Stimulated activated CD4-positive, alpha-beta T cell treated with anti-CD3 and anti-CD28 coated beads, TNF-alpha, amount 100 ng/mL, for 4 hours (primary cell): ENCODE results near the gene RPS6KC1.
"Not testable (repeated sequence)": the region's sequence is repeated elsewhere in the genome, so short reads cannot be mapped to it uniquely, and the experiment has no call there.

Experiments used
- DNase-seq, 3 experiments: peaks; one replicate each; pipeline ENCODE4 v3.0.0-alpha.2; 2020; ENCODE audit warnings: low read depth in 3 of 3

Gene RPS6KC1

GRCh38 chr1:213106298-213106697 is 55.3 kb downstream of the RPS6KC1 start:
- DNase-seq: no peak

DNA sequence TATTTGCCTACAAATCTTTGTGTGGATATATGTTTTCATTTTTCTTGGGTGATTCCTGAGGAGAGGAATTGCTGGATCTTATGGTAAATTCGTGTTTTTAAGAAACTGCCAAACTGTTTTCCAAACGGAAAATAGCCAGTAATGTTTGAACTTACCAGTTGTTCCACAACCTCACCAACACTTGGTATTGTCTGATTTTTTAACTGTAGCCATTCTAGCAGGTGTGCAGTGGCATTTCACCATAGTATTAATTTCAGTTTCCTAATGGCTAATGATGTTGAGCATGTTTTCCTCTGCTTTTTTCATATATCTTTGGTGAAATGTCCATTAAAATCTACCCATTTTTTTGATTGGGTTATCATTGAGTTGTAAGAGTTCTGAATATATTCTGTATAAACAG is 56.6 kb downstream of the RPS6KC1 start:
- no peak for DNase-seq

- DNase-seq: no peak
Measured at GRCh38 chr1:213110349-213111300, 59.6 kb downstream of the RPS6KC1 start.

DNA sequence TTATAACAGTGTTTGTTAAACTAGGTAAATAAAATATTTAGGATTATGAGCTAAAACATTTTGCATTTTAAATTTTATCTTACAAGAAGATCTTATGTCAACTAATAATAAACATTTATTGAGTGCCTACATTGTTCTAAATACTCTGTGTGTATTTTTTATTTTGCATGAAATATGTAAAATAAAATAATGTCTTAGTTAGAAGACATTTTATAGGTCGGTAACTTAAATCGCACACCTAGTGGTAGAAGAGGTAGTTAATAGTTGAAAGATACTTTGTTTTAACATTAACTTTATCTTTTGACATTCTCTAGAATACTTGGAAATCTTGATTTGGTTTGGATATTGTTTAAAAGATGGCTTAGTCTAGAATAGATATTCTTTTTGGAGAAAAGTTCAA is 60.5 kb downstream of the RPS6KC1 start:
- no peak for DNase-seq

- not testable (repeated sequence) for DNase-seq
Measured at GRCh38 chr1:213112723-213113122, 61.7 kb downstream of the RPS6KC1 start.

GRCh38 chr1:213117699-213118180 is 66.7 kb downstream of the RPS6KC1 start:
- DNase-seq: not testable (repeated sequence)

DNA sequence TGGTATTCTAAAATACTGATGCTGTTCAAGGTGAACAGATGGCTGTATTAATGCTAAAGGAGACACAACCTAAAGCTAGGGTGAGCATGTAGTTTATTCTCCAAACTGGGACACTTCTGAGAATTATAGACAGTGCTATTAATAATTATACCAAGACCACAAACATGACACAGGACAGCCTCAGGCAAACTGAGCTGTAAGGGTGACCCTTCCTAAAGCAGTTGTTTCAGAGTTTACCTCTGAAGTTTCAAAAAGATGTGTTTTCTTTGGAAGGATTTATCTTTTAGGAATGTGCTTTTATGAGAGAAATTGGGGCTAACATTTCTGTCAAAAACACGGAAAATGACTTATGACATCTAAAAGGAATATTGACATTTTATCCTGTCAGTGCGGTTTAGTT is 68.8 kb downstream of the RPS6KC1 start:
- no peak for DNase-seq

DNA sequence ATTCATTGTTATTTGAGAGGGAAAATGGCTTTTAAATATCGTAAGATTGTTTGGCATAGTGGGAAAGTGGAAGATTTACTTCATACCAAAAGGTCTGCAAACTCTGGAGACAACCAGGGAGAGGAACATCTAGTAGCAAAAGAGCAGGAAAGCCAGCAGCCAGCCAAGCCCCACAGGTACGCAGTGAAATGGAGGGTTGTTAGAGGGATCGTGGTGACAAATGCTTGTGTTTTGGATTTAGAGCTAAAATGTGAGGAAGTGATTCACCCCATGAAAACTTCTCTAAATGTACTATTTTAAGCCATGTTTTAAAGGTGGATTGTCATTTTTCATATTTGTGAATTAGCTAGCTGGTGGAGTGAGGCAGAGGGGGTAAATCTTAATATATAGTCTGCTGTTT is 69.3 kb downstream of the RPS6KC1 start:
- DNase-seq: no peak

- no peak for DNase-seq
Measured at GRCh38 chr1:213120961-213121360, 69.9 kb downstream of the RPS6KC1 start.

- DNase-seq: no peak
Measured at GRCh38 chr1:213122514-213122929, 71.5 kb downstream of the RPS6KC1 start.

GRCh38 chr1:213123087-213123486 is 72.0 kb downstream of the RPS6KC1 start:
- no peak for DNase-seq

DNA sequence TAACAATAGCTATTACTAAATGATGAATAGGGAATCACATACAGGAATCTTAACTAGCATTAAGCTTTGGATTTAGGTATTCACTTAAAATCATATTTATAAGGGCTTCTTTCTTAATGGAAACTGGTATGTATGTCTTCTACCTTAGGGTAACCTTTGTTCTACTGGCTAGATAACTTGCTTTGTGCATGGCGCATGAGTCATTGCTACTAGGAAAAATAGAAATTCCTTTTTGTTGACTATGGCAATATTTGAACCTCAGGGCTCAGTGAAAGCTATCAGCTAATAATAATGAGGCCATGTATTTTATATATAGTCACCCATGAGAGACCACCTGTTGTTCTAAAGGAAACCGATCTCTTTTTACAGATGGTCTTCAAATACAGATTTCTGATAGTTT is 72.5 kb downstream of the RPS6KC1 start:
- no peak for DNase-seq

DNA sequence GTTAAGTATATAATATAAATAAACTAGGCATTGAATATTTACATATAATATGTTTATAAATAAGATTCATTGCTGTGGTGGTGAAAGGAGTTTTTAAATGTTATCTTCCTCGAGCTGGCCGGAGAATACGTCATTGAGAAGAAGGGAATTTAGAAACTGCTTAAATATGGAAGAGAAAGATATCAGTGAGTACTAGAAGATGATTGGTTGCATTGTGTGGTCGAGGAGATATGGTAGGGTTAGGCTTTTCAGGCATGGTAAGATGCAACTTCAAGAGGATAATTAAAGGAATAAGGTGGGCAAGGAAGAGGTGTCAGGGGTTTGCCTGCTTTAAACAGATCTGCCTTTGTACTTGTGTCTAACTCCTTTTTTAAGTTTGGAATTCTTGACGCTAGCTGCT is 73.5 kb downstream of the RPS6KC1 start:
- DNase-seq: no peak

- DNase-seq: no peak
Measured at GRCh38 chr1:213125643-213126042, 74.6 kb downstream of the RPS6KC1 start.

GRCh38 chr1:213127074-213127473 is 76.0 kb downstream of the RPS6KC1 start:
- no peak for DNase-seq

DNA sequence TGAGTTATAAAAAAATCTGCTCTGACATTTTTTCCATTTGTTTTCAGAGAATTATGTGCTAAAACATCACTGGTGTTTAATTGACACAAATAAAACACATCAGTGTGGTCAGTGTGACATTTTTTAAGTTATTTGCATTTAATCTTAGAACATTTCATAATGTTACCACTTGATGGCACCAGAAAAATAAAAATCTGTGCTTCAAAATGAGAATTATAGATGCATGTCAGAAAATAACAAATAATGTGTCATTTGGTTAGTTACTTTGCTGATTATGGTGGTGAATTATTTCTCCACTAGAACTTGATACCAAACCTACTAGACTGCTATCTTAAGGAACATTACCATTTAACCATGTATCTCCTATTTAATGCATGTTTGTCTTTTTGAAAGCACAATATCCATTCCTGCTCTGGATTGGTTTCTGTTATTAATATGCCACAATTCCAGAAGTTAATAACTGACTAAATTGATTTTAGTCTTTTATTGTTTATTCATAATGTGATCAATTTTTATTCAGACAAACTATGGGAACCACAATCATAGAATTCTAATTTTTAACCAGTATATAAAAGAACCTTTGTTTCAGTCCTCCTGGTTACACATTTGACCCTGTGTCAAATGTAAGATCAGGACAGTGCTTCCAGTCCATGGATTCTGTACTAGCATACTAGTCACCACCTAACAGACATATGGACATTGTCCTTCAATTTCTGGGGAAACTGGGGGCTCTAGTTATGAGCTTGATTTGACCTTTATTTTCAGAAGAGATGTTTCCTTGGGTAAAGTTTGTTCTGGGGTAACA is 81.0 kb downstream of the RPS6KC1 start:
- DNase-seq: no peak

GRCh38 chr1:213135572-213135971 is 84.5 kb downstream of the RPS6KC1 start:
- DNase-seq: no peak

GRCh38 chr1:213136190-213136917 is 85.3 kb downstream of the RPS6KC1 start:
- DNase-seq: no peak

- no peak for DNase-seq
Measured at GRCh38 chr1:213138391-213138790, 87.3 kb downstream of the RPS6KC1 start.

DNA sequence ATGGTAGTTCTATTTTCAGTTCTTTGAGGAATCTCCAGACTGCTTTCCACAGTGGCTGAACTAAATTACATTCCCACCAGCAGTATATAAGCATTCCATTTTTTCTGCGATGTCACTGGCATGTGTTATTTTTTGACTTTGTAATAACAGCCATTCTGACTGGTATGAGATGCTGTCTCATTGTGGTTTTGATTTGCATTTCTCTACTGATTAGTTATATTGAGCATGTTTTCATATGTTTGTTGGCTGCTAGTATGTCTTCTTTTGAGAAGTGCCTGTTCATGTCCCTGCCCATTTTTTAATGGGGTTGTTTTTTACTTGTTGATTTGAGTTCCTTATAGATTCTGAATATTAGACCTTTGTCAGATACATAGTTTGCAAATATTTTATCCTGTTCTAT is 87.9 kb downstream of the RPS6KC1 start:
- no peak for DNase-seq

DNA sequence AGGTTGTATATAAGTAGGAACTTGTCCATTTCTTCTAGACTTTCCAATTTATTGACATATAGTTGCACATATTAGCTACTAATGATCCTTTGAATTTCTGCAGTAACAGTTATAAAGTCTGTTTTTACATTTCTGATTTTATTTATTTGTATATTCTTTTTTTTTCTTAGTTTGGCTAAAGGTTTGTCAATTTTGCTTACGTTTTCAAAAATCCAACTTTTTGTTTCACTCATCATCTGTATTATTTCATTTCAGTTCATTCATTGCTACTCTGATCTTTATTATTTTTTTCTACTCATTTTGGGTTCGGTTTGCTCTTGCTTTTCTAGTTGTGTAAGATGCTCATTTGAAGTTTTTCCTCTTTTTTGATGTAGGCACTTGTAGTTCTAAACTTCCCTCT is 97.9 kb downstream of the RPS6KC1 start:
- no peak for DNase-seq

DNA sequence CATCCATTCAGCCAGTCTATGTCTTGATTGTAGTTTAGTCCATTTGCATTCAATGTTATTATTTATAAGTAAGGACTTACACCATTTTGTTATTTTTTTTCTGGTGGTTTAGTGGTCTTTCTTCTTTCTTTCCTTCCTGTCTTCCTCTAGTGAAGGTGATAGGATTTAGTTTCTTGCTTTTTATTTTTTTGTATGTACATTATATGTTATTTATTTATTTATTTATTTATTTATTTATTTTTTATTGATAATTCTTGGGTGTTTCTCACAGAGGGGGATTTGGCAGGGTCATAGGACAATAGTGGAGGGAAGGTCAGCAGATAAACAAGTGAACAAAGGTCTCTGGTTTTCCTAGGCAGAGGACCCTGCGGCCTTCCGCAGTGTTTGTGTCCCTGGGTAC is 99.0 kb downstream of the RPS6KC1 start:
- DNase-seq: not testable (repeated sequence)
